Psoas muscle (tissue), 8 donors: ENCODE data around the gene CLEC19A. TPM values are rescaled to one million over a fixed set of nuclear protein-coding genes. Genes with fewer than 3 reads are reported as not detected.

Experiments used
- ATAC-seq, 4 donors: fragments of 200-7000 bp; cut with Tn5 transposase; one replicate each; pipeline ENCODE4 v1.9.1; 2020; ENCODE audit warnings: moderate library complexity in 3 of 4, mild to moderate bottlenecking in 2 of 4
- DNase-seq, 2 donors: peaks; one replicate each; pipeline ENCODE4 v3.0.0-alpha.2; 2020
- H3K27ac ChIP-seq: fragments of 200-600 bp; one replicate; pipeline ENCODE4 v1.8.0; 2022
- H3K27me3 ChIP-seq, 3 donors: fragments of 200-600 bp in 1 of 3; one replicate each; pipeline versions ENCODE4 v1.6.1 to v1.8.0; 2013 to 2022; ENCODE audit warnings: low read length in 2 of 3, mild to moderate bottlenecking in 2 of 3, moderate library complexity in 1 of 3; ENCODE audit not compliant: insufficient read depth in 3 of 3
- H3K36me3 ChIP-seq, 2 donors: fragments of 200-600 bp in 1 of 2; one replicate each; pipeline versions ENCODE4 v1.6.1 to v1.8.0; 2013 to 2022; ENCODE audit warnings: low read depth in 1 of 2, mild to moderate bottlenecking in 1 of 2, moderate library complexity in 1 of 2; ENCODE audit not compliant: insufficient read depth in 1 of 2
- H3K4me1 ChIP-seq: fragments of 200-600 bp; one replicate; pipeline ENCODE4 v1.8.0; 2022
- H3K4me3 ChIP-seq: fragments of 200-600 bp; one replicate; pipeline ENCODE4 v1.8.0; 2022; ENCODE audit warnings: mild to moderate bottlenecking
- H3K9me3 ChIP-seq: fragments of 200-600 bp; one replicate; pipeline ENCODE4 v1.8.0; 2022
- WGBS, 3 donors: extraction: QIAGEN DNeasy Blood & Tissue Kit; methylation state at CpG; one replicate each; pipeline versions ENCODE4 v1.1.6 to v1.1.7; 2013; 5-methylcytosine and 5-hydroxymethylcytosine counted together
- intact Hi-C, 2 donors: fragments of 100-400 bp; cut with DNase I; formaldehyde crosslinking; loops; one replicate each; pipeline versions ENCODE4 v1.11.0 to v1.14.2; 2022
- polyA plus RNA-seq, 3 donors: library from polyadenylated mRNA; stranded (reverse); fragments of 200-250 nt; gene quantifications; one replicate each; pipeline ENCODE4 v1.2.3, GENCODE V29; 2013
- total RNA-seq, 4 donors: library from RNA; stranded (reverse); fragmentation: NEBNext Ultra II Directional in 2 of 4; extraction: Animal tissue kit (Norgen Biotek cat#: 25700) in 2 of 4; gene quantifications; one replicate each; pipeline versions ENCODE4 v1.2.1 to v1.2.4, GENCODE V29; 2021 to 2023
- TF ChIP-seq, protein P1 (sequence below): fragments of 200-600 bp; IDR thresholded peaks from one replicate; pipeline ENCODE4 v1.8.0; 2022; ENCODE audit warnings: antibody characterized with exemption
- donor health status: healthy with polysubstance abuse.
- donor health status: DM: no; HTN: no; CAD: no; lungs with moderate emphysema.
- donor health status: Bipolar disorder and iron deficiency.
- donor health status: healthy.
- donor health status: DM: yes; HTN: yes; CAD: no.
- donor health status: DM: no; HTN: no; CAD: no.
- donor health status: DM: no; HTN: no; CAD: no.
- donor health status: DM: yes; HTN: yes; CAD: no.

Gene CLEC19A
- total and polyA plus RNA-seq, 7 donors, result not detected

DNA sequence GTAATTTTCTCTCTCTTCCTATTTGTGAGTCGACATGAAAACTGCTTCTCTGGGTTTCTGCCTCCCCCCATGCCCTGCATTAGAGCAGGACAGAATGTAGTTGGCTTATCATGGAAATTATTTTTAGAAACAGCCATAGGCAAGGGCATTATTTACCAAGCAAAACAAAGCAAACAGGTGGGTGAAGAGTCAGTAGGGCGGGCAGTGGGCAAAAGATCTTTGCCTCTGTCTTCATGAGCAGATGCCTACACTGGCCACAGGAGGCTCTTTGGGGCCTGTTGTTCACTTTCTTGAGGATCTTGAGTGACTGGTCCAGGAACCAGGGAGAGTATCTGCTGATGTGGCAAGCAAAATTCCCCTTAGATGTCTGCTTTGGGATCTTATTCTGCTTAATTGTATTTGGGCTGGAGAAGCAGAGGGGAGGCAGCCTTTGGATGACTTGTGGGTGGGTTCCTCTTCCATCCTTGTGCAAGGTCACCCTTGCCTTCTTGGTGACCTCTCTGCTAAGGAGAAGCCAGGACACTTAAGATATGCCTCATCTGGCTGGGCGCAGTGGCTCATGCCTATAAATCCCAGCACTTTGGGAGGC is 42.5 kb upstream of the CLEC19A start:
- Histone ChIP-seq H3K9me3 (no peaks in the 10 kb centered on the region), H3K4me1 (no peaks in the 10 kb centered on the region), H3K27me3 (no peaks in the 10 kb centered on the region), H3K27ac (no peak overlapping the region), H3K36me3 (no peaks in the 10 kb centered on the region), H3K4me3 (no peak overlapping the region)
- no peak for ATAC-seq
- TF ChIP-seq, protein P1, sequence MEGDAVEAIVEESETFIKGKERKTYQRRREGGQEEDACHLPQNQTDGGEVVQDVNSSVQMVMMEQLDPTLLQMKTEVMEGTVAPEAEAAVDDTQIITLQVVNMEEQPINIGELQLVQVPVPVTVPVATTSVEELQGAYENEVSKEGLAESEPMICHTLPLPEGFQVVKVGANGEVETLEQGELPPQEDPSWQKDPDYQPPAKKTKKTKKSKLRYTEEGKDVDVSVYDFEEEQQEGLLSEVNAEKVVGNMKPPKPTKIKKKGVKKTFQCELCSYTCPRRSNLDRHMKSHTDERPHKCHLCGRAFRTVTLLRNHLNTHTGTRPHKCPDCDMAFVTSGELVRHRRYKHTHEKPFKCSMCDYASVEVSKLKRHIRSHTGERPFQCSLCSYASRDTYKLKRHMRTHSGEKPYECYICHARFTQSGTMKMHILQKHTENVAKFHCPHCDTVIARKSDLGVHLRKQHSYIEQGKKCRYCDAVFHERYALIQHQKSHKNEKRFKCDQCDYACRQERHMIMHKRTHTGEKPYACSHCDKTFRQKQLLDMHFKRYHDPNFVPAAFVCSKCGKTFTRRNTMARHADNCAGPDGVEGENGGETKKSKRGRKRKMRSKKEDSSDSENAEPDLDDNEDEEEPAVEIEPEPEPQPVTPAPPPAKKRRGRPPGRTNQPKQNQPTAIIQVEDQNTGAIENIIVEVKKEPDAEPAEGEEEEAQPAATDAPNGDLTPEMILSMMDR, result no peak
- DNase-seq, result no peak
- WGBS, 3 donors, result 63 to 69% (median 64%) methylated on average over 3 of the region's 3 CpGs
- intact Hi-C loops, result no loop called here

DNA sequence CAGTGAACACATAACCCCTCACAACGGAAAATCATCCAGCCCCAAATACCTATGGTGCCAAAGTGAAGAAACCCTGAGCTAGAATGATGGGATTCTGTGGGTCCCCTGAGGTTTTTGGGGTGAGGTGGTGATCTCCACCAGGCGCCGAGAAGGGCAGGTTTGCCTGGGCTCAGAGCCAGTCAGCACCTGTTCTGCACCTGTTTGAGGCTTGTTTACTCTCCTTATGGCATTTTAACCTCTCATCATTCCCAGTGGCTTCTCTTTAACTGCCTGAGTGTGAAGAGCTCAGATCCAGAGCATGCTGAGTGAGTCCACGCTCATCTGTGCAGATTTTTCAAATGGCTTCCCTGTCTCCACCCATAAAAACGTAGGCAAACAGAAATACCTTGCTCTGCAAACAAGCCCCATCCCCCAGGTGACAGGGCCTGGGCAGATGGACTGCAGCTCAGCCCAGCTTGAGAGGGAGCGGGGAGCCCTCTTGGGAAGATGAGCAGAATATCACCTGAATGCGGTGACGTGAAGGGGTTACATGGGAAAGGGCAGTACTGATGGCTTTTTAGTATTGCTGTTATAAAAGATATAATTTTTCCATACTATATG is 40.1 kb upstream of the CLEC19A start:
- 69 to 78% (median 78%) methylated on average over 8 of the region's 8 CpGs for WGBS, 3 donors

DNA sequence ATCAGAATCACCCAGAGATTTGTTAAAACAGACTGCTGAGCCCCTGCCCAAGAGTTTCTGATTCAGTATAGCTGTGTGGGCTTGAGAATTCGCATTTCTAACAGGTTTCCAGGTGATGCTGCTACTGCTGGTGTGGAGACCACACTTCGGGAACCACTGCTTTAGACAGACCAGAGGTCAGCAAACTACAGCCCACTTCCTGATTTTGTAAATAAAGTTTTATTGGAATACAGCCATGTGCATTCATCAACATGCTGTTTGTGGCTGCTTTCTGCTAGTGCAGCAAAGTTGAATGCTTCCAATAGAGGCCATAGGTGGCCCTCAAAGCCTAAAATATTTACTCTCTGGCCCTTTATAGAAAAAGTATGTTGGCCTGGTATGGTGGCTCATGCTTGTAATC is 32.6 kb upstream of the CLEC19A start:
- 84 to 88% (median 86%) methylated on average over 2 of the region's 2 CpGs for WGBS, 3 donors
- DNase-seq (no peak), ATAC-seq (no peak)
- H3K4me1 ChIP-seq, result no peaks in the 10 kb centered on the region
- H3K9me3 ChIP-seq, result no peaks in the 10 kb centered on the region
- H3K36me3 ChIP-seq, result no peaks in the 10 kb centered on the region
- peaks cover 0 to 1% (median 0%) of the 10 kb centered on the region in 3 donors for H3K27me3 ChIP-seq
- intact Hi-C loops, result no loop called here
- no peak overlapping the region for H3K4me3 ChIP-seq
- TF ChIP-seq, protein P1, result no peak
- H3K27ac ChIP-seq, result no peak overlapping the region

More for the DNA sequence above, 40.1 kb upstream of the CLEC19A start:
- H3K4me3 ChIP-seq, result no peak overlapping the region
- TF ChIP-seq, protein P1, result no peak
- ATAC-seq (no peak), DNase-seq (no peak)
- H3K27ac ChIP-seq, result no peak overlapping the region
- H3K4me1 ChIP-seq, result no peaks in the 10 kb centered on the region
- H3K27me3 ChIP-seq, result no peaks in the 10 kb centered on the region
- no peaks in the 10 kb centered on the region for H3K9me3 ChIP-seq
- intact Hi-C loops, result no loop called here
- no peaks in the 10 kb centered on the region for H3K36me3 ChIP-seq

DNA sequence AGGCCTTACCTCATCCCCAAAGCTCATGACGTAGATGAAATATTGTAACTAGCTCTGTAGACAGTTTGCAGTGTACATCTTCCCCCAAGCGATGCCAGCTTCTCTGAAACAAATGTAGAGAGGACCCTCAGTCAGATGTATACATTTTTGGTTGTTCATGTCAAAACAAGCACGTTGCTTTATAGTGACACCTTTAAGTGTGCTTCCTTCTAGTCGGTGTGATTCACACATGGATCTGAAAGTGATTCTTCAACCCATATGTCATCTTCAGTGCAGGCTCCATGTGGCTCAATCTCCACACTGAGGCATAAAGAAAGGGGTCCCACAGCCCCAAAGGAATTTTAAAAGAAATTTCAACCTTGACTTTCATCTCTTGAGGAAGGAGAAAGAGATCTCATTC is 30.9 kb upstream of the CLEC19A start:
- no peak overlapping the region for H3K27ac ChIP-seq
- TF ChIP-seq, protein P1, result no peak
- no peaks in the 10 kb centered on the region for H3K4me1 ChIP-seq
- H3K27me3 ChIP-seq, result peaks cover 0 to 1% (median 0%) of the 10 kb centered on the region in 3 donors
- ATAC-seq, result no peak
- H3K4me3 ChIP-seq, result no peak overlapping the region
- intact Hi-C loops, result no loop called here
- WGBS, 3 donors, result 73 to 79% (median 77%) methylated on average over 4 of the region's 4 CpGs
- no peak for DNase-seq
- H3K36me3 ChIP-seq, result no peaks in the 10 kb centered on the region
- no peaks in the 10 kb centered on the region for H3K9me3 ChIP-seq
